T-cell (primary cell): ENCODE results near the gene URGCP. TPM values are rescaled to one million over a fixed set of nuclear protein-coding genes. Genes with fewer than 3 reads are reported as not detected.

Experiments
- ATAC-seq, 4 experiments: fragments of 200-7000 bp in 3 of 4; fragments of 150-1000 bp in 1 of 4; cut with Tn5 transposase; replicated peaks in 1 of 4; 1 replicate in 3 of 4; 2 replicates in 1 of 4; pipeline ENCODE4 v1.10.0; 2021; ENCODE audit warnings: moderate library complexity in 3 of 4, mild to moderate bottlenecking in 2 of 4, moderate number of reproducible peaks in 1 of 4
- CTCF ChIA-PET, 2 donors: fragments of 300-600 bp; sonication (Branson Sonifier 250); formaldehyde crosslinking; loops; one replicate each; lab custom pipeline; 2022; ENCODE audit warnings: antibody characterized with exemption in 2 of 2; lab: Charles Lee
- POLR2A ChIA-PET, 2 donors: fragments of 300-600 bp; sonication (Branson Sonifier 250); formaldehyde crosslinking; loops; one replicate each; lab custom pipeline; 2022; ENCODE audit warnings: antibody characterized with exemption in 2 of 2; lab: Charles Lee
- DNase-seq, 35 experiments: peaks; one replicate each; pipeline versions ENCODE4 v3.0.0 to v3.0.0-alpha.2; 2013 to 2023
- H3K27ac ChIP-seq: one replicate; pipeline ENCODE4 v1.5.1; 2013; ENCODE audit warnings: low read length
- H3K27me3 ChIP-seq, 2 experiments: replicated peaks in 1 of 2; 1 replicate in 1 of 2; 2 replicates in 1 of 2; pipeline versions ENCODE4 v1.6.1 to v1.7.0; 2013; ENCODE audit warnings: low read length in 1 of 2, mixed read lengths in 1 of 2; ENCODE audit not compliant: control insufficient read depth in 2 of 2, insufficient read depth in 2 of 2; ENCODE audit errors: extremely low read depth in 1 of 2
- H3K36me3 ChIP-seq, 2 donors: 1 replicate in 1 of 2; 2 replicates in 1 of 2; pipeline versions ENCODE4 v1.6.1 to v1.7.0; 2013; ENCODE audit warnings: low read length in 1 of 2; ENCODE audit not compliant: control insufficient read depth in 2 of 2, insufficient read depth in 1 of 2; ENCODE audit errors: extremely low read depth in 1 of 2
- H3K4me1 ChIP-seq, 2 experiments: 1 replicate in 1 of 2; 2 replicates in 1 of 2; pipeline versions ENCODE4 v1.6.1 to v1.7.0; 2013; ENCODE audit warnings: low read length in 2 of 2, mixed read lengths in 1 of 2; ENCODE audit not compliant: insufficient read depth in 2 of 2, control insufficient read depth in 1 of 2; ENCODE audit errors: extremely low read depth in 1 of 2
- H3K4me3 ChIP-seq, 2 donors: 1 replicate in 1 of 2; 2 replicates in 1 of 2; pipeline versions ENCODE4 v1.5.1 to v1.7.0; 2013; ENCODE audit warnings: mild to moderate bottlenecking in 2 of 2, low read length in 1 of 2, moderate library complexity in 1 of 2; ENCODE audit not compliant: control insufficient read depth in 1 of 2; ENCODE audit errors: extremely low read depth in 1 of 2
- H3K9me3 ChIP-seq: 2 replicates; pipeline ENCODE4 v1.7.0; 2013
- H3K27ac Mint-ChIP-seq, 2 donors: one replicate each; pipeline ENCODE4 v1.8.0; 2020 to 2021; ENCODE audit warnings: mild to moderate bottlenecking in 2 of 2, mixed read lengths in 2 of 2
- H3K27me3 Mint-ChIP-seq, 2 donors: one replicate each; pipeline ENCODE4 v1.8.0; 2021 to 2022; ENCODE audit warnings: mixed read lengths in 2 of 2
- H3K36me3 Mint-ChIP-seq: one replicate; pipeline ENCODE4 v1.8.0; 2021; ENCODE audit warnings: mixed read lengths
- H3K4me1 Mint-ChIP-seq, 3 donors: one replicate each; pipeline ENCODE4 v1.8.0; 2020 to 2022; ENCODE audit warnings: mixed read lengths in 3 of 3, mild to moderate bottlenecking in 1 of 3
- H3K4me3 Mint-ChIP-seq, 3 donors: one replicate each; pipeline ENCODE4 v1.8.0; 2020 to 2022; ENCODE audit warnings: mild to moderate bottlenecking in 3 of 3, mixed read lengths in 3 of 3, moderate library complexity in 3 of 3
- H3K9me3 Mint-ChIP-seq, 3 donors: one replicate each; pipeline ENCODE4 v1.8.0; 2020 to 2022; ENCODE audit warnings: mixed read lengths in 3 of 3
- WGBS: methylation state at CpG from one replicate; pipeline ENCODE4 v1.1.5; 2013; ENCODE audit warnings: missing lambda C conversion rate; ENCODE audit not compliant: insufficient coverage; 5-methylcytosine and 5-hydroxymethylcytosine counted together
- total RNA-seq, 35 experiments: library from RNA in 6 of 35; stranded (reverse) in 6 of 35; fragments of 120-200 nt in 1 of 35; gene quantifications; one replicate each; pipeline versions ENCODE4 v1.2.1 to v1.2.4 and lab custom pipeline; 2013 to 2026

The URGCP gene
- total RNA-seq, 5 donors from 2014 or later (not counting 1 experiment from before 2014, with no cell fraction given): 22.3 to 35.2 (median 33.6) TPM

GRCh38 chr7:43879477-43879876, 26.9 kb downstream of the URGCP start:
- H3K27ac ChIP-seq: no peak overlapping the region

DNA sequence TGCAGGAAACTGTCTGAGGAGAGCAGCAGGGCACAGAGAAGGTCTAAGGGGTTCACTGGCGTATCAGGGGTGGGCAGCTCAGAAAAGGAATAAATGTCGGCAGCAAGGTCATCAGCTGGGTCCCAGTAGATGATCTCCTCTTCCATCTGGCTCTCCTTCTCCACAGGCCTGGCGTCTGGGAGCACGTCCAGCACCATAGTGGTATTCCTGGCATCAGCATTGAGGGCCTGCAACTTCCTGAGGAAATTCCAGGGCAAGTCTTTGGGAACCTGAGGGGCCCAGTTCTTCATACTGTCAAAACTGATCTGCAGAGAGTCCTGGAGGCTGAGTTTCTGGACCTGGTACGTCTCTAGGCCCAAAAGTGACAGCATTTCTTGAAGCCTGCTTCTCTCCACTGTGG, 27.5 kb downstream of the URGCP start:
- no peaks in the 10 kb centered on the region for H3K27me3 ChIP-seq
- no peak for DNase-seq
- H3K4me1 Mint-ChIP-seq: no peaks in the 10 kb centered on the region
- H3K27ac Mint-ChIP-seq: no peak overlapping the region
- H3K4me1 ChIP-seq: no peaks in the 10 kb centered on the region
- H3K4me3 ChIP-seq: no peak overlapping the region
- CTCF ChIA-PET: no interaction called here
- no peak overlapping the region for H3K4me3 Mint-ChIP-seq
- H3K36me3 ChIP-seq: peaks cover 11 to 68% of the 10 kb centered on the region in 2 donors
- H3K27me3 Mint-ChIP-seq: no peaks in the 10 kb centered on the region
- peaks cover 62% of the 10 kb centered on the region for H3K36me3 Mint-ChIP-seq
- H3K27ac ChIP-seq: no peak overlapping the region
- POLR2A ChIA-PET: no interaction called here
- H3K9me3 Mint-ChIP-seq: no peaks in the 10 kb centered on the region
- 96% methylated on average over 5 of the region's 5 CpGs for WGBS
- no peaks in the 10 kb centered on the region for H3K9me3 ChIP-seq
- ATAC-seq: no peak

More at GRCh38 chr7:43879477-43879876, 26.9 kb downstream of the URGCP start:
- Mint-ChIP-seq H3K4me3 (no peak overlapping the region), H3K27me3 (no peaks in the 10 kb centered on the region), H3K9me3 (no peaks in the 10 kb centered on the region), H3K4me1 (no peaks in the 10 kb centered on the region), H3K27ac (no peak overlapping the region), H3K36me3 (peaks cover 69% of the 10 kb centered on the region)
- ChIA-PET POLR2A (no interaction called here), CTCF (no interaction called here)
- ATAC-seq (no peak), DNase-seq (no peak)
- Histone ChIP-seq H3K9me3 (no peaks in the 10 kb centered on the region), H3K36me3 (peaks cover 14 to 73% of the 10 kb centered on the region in 2 donors), H3K4me3 (no peak overlapping the region), H3K27me3 (no peaks in the 10 kb centered on the region), H3K4me1 (no peaks in the 10 kb centered on the region)
- WGBS: no CpG with 5 or more reads among the region's 2 CpGs

DNA sequence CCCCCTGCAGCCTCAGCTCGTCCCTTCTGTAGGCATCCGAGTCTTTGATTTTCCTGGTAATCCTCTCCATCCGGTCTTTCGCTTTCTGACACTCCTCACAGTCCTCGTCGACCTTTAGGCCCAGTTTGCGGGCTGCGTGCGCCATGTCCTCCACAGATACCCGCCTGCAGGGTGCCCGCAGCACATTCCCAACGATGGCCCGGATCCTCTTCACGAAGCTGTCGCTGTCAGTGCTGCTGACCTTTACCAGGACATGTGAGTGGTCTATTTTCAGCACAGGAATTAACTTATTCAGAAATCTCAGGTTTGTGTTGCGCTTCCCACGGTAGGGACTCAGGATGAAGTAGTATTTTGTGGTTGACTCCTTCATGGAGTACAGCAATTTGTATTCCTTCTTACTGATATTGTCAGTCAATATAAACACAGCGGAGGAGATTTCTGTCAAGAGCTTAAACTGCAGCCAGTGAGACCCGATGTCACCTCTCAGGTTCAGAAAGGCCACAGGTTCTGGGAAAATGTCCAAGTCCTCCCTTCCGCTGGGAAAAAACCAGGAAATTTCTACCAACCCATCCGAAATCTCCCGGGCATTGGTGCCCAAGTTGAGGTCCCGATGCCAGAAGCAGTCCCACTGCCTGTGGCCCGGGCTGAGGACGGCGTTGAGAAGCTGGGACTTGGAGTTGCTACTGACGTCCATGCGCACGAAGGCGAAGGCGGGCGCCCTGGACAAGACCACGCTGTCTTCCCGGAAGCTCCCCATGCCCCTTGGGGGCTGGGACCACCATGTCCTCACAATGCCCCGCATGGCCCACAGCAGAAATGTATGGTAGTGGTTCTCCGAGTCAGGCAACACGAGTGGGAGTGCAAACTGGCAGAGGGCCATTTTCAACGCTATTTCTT, 28.2 kb downstream of the URGCP start:
- no peak overlapping the region for H3K27ac ChIP-seq
- no peaks in the 10 kb centered on the region for H3K27me3 Mint-ChIP-seq
- H3K27ac Mint-ChIP-seq: no peak overlapping the region
- H3K4me1 Mint-ChIP-seq: no peaks in the 10 kb centered on the region
- CTCF ChIA-PET: no interaction called here
- ATAC-seq: no peak
- no peaks in the 10 kb centered on the region for H3K9me3 ChIP-seq
- POLR2A ChIA-PET: no interaction called here
- H3K9me3 Mint-ChIP-seq: no peaks in the 10 kb centered on the region
- WGBS: 98% methylated on average over 36 of the region's 38 CpGs
- H3K36me3 ChIP-seq: peaks cover 11 to 68% of the 10 kb centered on the region in 2 donors
- no peak for DNase-seq
- H3K4me1 ChIP-seq: no peaks in the 10 kb centered on the region
- H3K27me3 ChIP-seq: no peaks in the 10 kb centered on the region
- peaks cover 58% of the 10 kb centered on the region for H3K36me3 Mint-ChIP-seq
- H3K4me3 ChIP-seq: no peak overlapping the region
- no peak overlapping the region for H3K4me3 Mint-ChIP-seq

DNA sequence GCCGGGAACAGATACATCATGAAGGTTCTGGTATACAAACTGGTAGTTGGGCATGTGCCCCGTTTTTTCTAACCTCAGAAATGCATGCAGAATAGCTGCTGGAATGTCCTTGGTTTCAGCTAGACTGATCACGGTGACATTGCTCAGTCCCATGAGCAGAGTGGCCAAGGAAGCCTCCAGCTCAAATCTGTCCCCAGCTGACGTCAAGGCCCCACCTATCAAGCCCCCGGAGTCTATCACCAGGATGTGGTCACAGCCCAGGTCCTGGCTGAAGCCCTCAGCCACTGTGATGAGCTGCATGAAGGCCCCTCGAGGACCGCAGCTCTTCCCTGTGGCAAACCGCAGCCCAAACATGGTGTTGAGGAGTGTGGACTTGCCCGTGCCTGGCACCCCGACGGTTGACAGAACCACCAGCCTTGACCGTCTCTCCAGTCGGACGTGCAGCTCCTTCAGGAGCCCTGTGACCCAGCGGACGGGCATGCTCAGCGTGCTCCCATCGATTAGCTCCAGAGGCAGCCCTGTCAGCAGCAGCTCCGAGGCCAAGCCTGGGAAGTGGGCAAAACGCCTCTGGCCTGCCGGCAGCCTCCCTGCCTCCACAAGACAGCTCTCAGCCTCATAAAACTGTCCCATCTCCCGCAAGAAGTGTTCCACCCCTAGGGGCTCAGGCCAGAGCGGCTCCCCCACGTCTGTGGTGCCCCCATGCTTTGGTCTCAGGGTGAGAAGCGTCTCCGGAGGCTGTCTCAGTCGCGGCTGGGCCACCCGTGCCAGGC, 29.2 kb downstream of the URGCP start:
- H3K9me3 ChIP-seq: no peaks in the 10 kb centered on the region
- Mint-ChIP-seq H3K36me3 (peaks cover 54% of the 10 kb centered on the region), H3K27ac (no peak overlapping the region), H3K27me3 (no peaks in the 10 kb centered on the region), H3K9me3 (no peaks in the 10 kb centered on the region), H3K4me1 (no peaks in the 10 kb centered on the region), H3K4me3 (no peak overlapping the region)
- ChIA-PET CTCF (no interaction called here), POLR2A (no interaction called here)
- no peaks in the 10 kb centered on the region for H3K4me1 ChIP-seq
- DNase-seq: no peak
- peaks cover 11 to 65% of the 10 kb centered on the region in 2 donors for H3K36me3 ChIP-seq
- H3K27ac ChIP-seq: no peak overlapping the region
- H3K27me3 ChIP-seq: no peaks in the 10 kb centered on the region
- no peak for ATAC-seq
- no peak overlapping the region for H3K4me3 ChIP-seq
- WGBS: 90% methylated on average over 21 of the region's 29 CpGs

DNA sequence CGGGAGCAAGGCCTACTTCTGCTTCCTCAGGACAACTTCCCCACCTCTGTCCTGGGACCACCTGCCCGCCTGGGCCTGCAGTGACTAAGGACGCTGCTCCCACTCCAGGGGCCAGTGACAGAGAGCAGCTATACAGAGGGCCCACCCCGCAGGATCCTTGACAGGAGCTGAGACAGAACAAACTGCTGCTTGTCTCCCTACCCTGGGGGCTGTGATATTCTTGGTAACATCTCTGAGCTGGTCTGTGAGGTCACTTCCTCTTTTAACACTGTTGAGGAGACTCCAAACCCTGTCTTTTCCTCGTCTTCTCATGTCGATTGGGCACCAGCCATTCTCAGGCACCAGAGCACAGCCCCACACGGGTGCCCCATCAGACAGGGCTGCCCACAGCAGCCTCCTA, 30.2 kb downstream of the URGCP start:
- ChIA-PET POLR2A (no interaction called here), CTCF (no interaction called here)
- ATAC-seq: no peak
- peaks cover 11 to 56% of the 10 kb centered on the region in 2 donors for H3K36me3 ChIP-seq
- WGBS: 95% methylated on average over 7 of the region's 7 CpGs
- no peaks in the 10 kb centered on the region for H3K4me1 ChIP-seq
- no peaks in the 10 kb centered on the region for H3K27me3 ChIP-seq
- H3K27me3 Mint-ChIP-seq: no peaks in the 10 kb centered on the region
- H3K9me3 Mint-ChIP-seq: no peaks in the 10 kb centered on the region
- no peak for DNase-seq
- peaks cover 47% of the 10 kb centered on the region for H3K36me3 Mint-ChIP-seq
- H3K4me3 ChIP-seq: no peak overlapping the region
- H3K27ac ChIP-seq: no peak overlapping the region
- no peak overlapping the region for H3K27ac Mint-ChIP-seq
- no peak overlapping the region for H3K4me3 Mint-ChIP-seq
- no peaks in the 10 kb centered on the region for H3K4me1 Mint-ChIP-seq
- H3K9me3 ChIP-seq: no peaks in the 10 kb centered on the region

DNA sequence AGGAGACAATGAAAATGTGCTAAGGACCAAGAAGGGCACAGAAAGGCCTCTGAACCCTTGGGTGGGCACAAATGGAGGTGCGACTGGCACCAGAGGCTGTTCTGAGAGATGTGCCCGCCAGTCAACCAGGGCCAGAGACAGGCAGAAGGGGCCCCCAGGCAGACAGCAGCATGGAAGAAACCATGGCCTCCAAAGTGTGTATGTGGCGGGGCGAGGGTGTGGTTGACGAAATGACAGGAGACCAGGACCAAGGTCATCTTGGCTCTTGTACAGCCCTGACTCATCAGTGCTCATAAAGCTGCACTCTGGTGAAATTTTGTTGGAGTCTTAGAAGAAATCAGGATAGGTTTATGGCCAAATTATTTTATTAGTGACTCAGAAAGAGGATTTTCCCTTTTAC, 33.1 kb downstream of the URGCP start:
- Histone ChIP-seq H3K27ac (no peak overlapping the region), H3K4me3 (no peak overlapping the region), H3K4me1 (peaks cover 10 to 13% of the 10 kb centered on the region in 2 experiments), H3K27me3 (no peaks in the 10 kb centered on the region), H3K36me3 (peaks cover 8 to 33% of the 10 kb centered on the region in 2 donors), H3K9me3 (no peaks in the 10 kb centered on the region)
- ChIA-PET POLR2A (no interaction called here), CTCF (no interaction called here)
- no peak for ATAC-seq
- peaks cover 15 to 17% (median 15%) of the 10 kb centered on the region in 3 donors for H3K4me1 Mint-ChIP-seq
- 98% methylated on average over 4 of the region's 5 CpGs for WGBS
- H3K9me3 Mint-ChIP-seq: no peaks in the 10 kb centered on the region
- H3K27ac Mint-ChIP-seq: no peak overlapping the region
- H3K27me3 Mint-ChIP-seq: no peaks in the 10 kb centered on the region
- H3K36me3 Mint-ChIP-seq: peaks cover 28% of the 10 kb centered on the region
- DNase-seq: no peak
- H3K4me3 Mint-ChIP-seq: no peak overlapping the region
